M059J (cell line): ENCODE data around the gene HMGCS2. TPM values are rescaled to one million over a fixed set of nuclear protein-coding genes. Genes with fewer than 3 reads are reported as not detected.
A peak's percentile ranks its signal among the peaks of the same experiment; 100 is the strongest.

Experiments used
- DNase-seq: peaks from one replicate; pipeline ENCODE4 v3.0.0-alpha.2; 2012; ENCODE audit warnings: low read depth
- total RNA-seq: library from RNA; depleted of rRNA; stranded (reverse); fragments of >200 nt; shearing (Covaris generic); gene quantifications from 2 replicates; pipeline ENCODE4 v1.2.3, GENCODE V29; 2014; rRNA removed

The HMGCS2 gene
- not detected in 2 replicates for total RNA-seq

GRCh38 chr1:119768778-119769177 lies at the start of gene HMGCS2:
TSS of gene HMGCS2 (minus strand) at chr1:119768905. CDS start at chr1:119768844, 61 bp downstream.
- no peak for DNase-seq

GRCh38 chr1:119818181-119818580 lies 49.5 kb upstream of the HMGCS2 start:
- no peak for DNase-seq

GRCh38 chr1:119816407-119816806 lies 47.7 kb upstream of the HMGCS2 start:
- DNase-seq: peak; percentile 61

- no peak for DNase-seq
Observed at GRCh38 chr1:119815928-119816327, 47.2 kb upstream of the HMGCS2 start.

GRCh38 chr1:119815361-119815760 lies 46.7 kb upstream of the HMGCS2 start:
- peak; percentile 80 for DNase-seq

- no peak for DNase-seq
Observed at GRCh38 chr1:119814288-119814687, 45.6 kb upstream of the HMGCS2 start.

GRCh38 chr1:119811985-119812557 lies 43.4 kb upstream of the HMGCS2 start:
- DNase-seq: no peak

GRCh38 chr1:119811387-119811786 lies 42.7 kb upstream of the HMGCS2 start, which contains the start of gene REG4:
TSS of gene REG4 (minus strand) at chr1:119811460. CDS start at chr1:119808769, 2,691 bp downstream.
- no peak for DNase-seq

- DNase-seq: peak; percentile 67
Observed at GRCh38 chr1:119808972-119809550, 40.4 kb upstream of the HMGCS2 start.

GRCh38 chr1:119808491-119808890 lies 39.8 kb upstream of the HMGCS2 start:
- peak; percentile 70 for DNase-seq

- no peak for DNase-seq
Observed at GRCh38 chr1:119806489-119806888, 37.8 kb upstream of the HMGCS2 start.

- no peak for DNase-seq
Observed at GRCh38 chr1:119805746-119806145, 37.0 kb upstream of the HMGCS2 start.

- no peak for DNase-seq
Observed at GRCh38 chr1:119805247-119805646, 36.5 kb upstream of the HMGCS2 start.

- no peak for DNase-seq
Observed at GRCh38 chr1:119799599-119800177, 31.0 kb upstream of the HMGCS2 start.

- no peak for DNase-seq
Observed at GRCh38 chr1:119799003-119799402, 30.3 kb upstream of the HMGCS2 start.

- no peak for DNase-seq
Observed at GRCh38 chr1:119797606-119798005, 28.9 kb upstream of the HMGCS2 start.

GRCh38 chr1:119797162-119797561 lies 28.5 kb upstream of the HMGCS2 start:
- DNase-seq: no peak

GRCh38 chr1:119795261-119796200 lies 26.8 kb upstream of the HMGCS2 start:
- DNase-seq: no peak

- DNase-seq: no peak
Observed at GRCh38 chr1:119794876-119795240, 26.2 kb upstream of the HMGCS2 start.

- DNase-seq: no peak
Observed at GRCh38 chr1:119794230-119794875, 25.6 kb upstream of the HMGCS2 start.

- no peak for DNase-seq
Observed at GRCh38 chr1:119791377-119791776, 22.7 kb upstream of the HMGCS2 start.
